GM13976 (cell line): ENCODE results near the gene PIGP.

ENCODE experiments used
- DNase-seq: peaks from one replicate; pipeline ENCODE4 v3.0.0; 2012; ENCODE audit warnings: low spot score
- CTCF ChIP-seq: IDR thresholded peaks from 2 replicates; pipeline ENCODE4 v1.5.1; 2012; ENCODE audit warnings: borderline replicate concordance, mild to moderate bottlenecking; ENCODE audit not compliant: insufficient read depth; ENCODE audit errors: extremely low read depth, missing control alignments, control extremely low read depth
- in situ Hi-C: fragments of 300-500 bp; cut with MboI; formaldehyde crosslinking; loops from one replicate; pipeline ENCODE4 v1.12.0; 2022; ENCODE audit warnings: low sequenced_read_pairs, mixed read lengths, inconsistent platforms; ENCODE audit not compliant: unreplicated experiment

PIGP gene

GRCh38 chr21:37101384-37101783 is 28.5 kb upstream of the PIGP start:
- in situ Hi-C loops = no loop called here
- no peak for DNase-seq
- no peak for TF ChIP-seq CTCF

- no peak for DNase-seq
- in situ Hi-C loops = no loop called here
- no peak for TF ChIP-seq CTCF
These were observed 27.4 kb upstream of the PIGP start for GRCh38 chr21:37100316-37100715.

- in situ Hi-C loops = no loop called here
- DNase-seq = no peak
- no peak for TF ChIP-seq CTCF
These were observed 25.9 kb upstream of the PIGP start for GRCh38 chr21:37098751-37099150.

GRCh38 chr21:37095821-37096220 is 22.9 kb upstream of the PIGP start:
- in situ Hi-C loops = no loop called here
- DNase-seq = no peak
- no peak for TF ChIP-seq CTCF

GRCh38 chr21:37093977-37094376 is 21.1 kb upstream of the PIGP start:
- no peak for DNase-seq
- in situ Hi-C loops = no loop called here
- no peak for TF ChIP-seq CTCF

GRCh38 chr21:37088186-37088735 is 15.4 kb upstream of the PIGP start:
- DNase-seq = no peak
- TF ChIP-seq CTCF = no peak
- in situ Hi-C loops = no loop called here

- in situ Hi-C loops = no loop called here
- DNase-seq = no peak
- no peak for TF ChIP-seq CTCF
These were observed 14.3 kb upstream of the PIGP start for GRCh38 chr21:37087188-37087587.
